ENCODE results near the gene IMMP2L.
"Not testable (repeated sequence)": the region's sequence is repeated elsewhere in the genome, so short reads cannot be mapped to it uniquely, and the experiment has no call there.

The IMMP2L gene

GRCh38 chr7:110948280-110948679 lies 614.0 kb downstream of the IMMP2L start:
- DNase-seq: no peak

- no peak for DNase-seq
Observed at GRCh38 chr7:110947408-110947807, 614.9 kb downstream of the IMMP2L start.

GRCh38 chr7:110944966-110945644 lies 617.2 kb downstream of the IMMP2L start:
- DNase-seq: peak in 1 of 2 experiments; percentile 61

GRCh38 chr7:110944448-110944847 lies 617.8 kb downstream of the IMMP2L start:
- no peak for DNase-seq

- DNase-seq: no peak
Observed at GRCh38 chr7:110943701-110944345, 618.5 kb downstream of the IMMP2L start.

GRCh38 chr7:110941385-110941784 lies 620.9 kb downstream of the IMMP2L start:
- no peak for DNase-seq

- no peak for DNase-seq
Observed at GRCh38 chr7:110940756-110941155, 621.5 kb downstream of the IMMP2L start.

- no peak for DNase-seq
Observed at GRCh38 chr7:110938165-110938564, 624.1 kb downstream of the IMMP2L start.

GRCh38 chr7:110936665-110937064 lies 625.6 kb downstream of the IMMP2L start:
- not testable (repeated sequence) for DNase-seq

GRCh38 chr7:110929480-110930249 lies 632.6 kb downstream of the IMMP2L start:
- DNase-seq: peak; percentile 34 to 45

GRCh38 chr7:110922906-110923305 lies 639.4 kb downstream of the IMMP2L start:
- DNase-seq: no peak

GRCh38 chr7:110921595-110922151 lies 640.6 kb downstream of the IMMP2L start:
- no peak for DNase-seq

- no peak for DNase-seq
Observed at GRCh38 chr7:110918949-110919548, 643.2 kb downstream of the IMMP2L start.

- no peak for DNase-seq
Observed at GRCh38 chr7:110914263-110914662, 648.0 kb downstream of the IMMP2L start.

- DNase-seq: no peak
Observed at GRCh38 chr7:110911632-110912031, 650.7 kb downstream of the IMMP2L start.

- DNase-seq: no peak
Observed at GRCh38 chr7:110909117-110909516, 653.2 kb downstream of the IMMP2L start.

GRCh38 chr7:110905773-110906566 lies 656.3 kb downstream of the IMMP2L start:
- no peak for DNase-seq

GRCh38 chr7:110898516-110898915 lies 663.8 kb downstream of the IMMP2L start:
- no peak for DNase-seq

- no peak for DNase-seq
Observed at GRCh38 chr7:110897538-110897937, 664.8 kb downstream of the IMMP2L start.

- DNase-seq: no peak
Observed at GRCh38 chr7:110894111-110894510, 668.2 kb downstream of the IMMP2L start.

- DNase-seq: no peak
Observed at GRCh38 chr7:110891197-110891596, 671.1 kb downstream of the IMMP2L start.

GRCh38 chr7:110890101-110890500 lies 672.2 kb downstream of the IMMP2L start:
- peak; percentile 80 to 82 for DNase-seq
